GM18868 (cell line): ENCODE results near the gene TRPM3.

Experiments used
- ATAC-seq: cut with Tn5 transposase; IDR thresholded peaks from one replicate; pipeline ENCODE4 v1.9.1; 2021; ENCODE audit warnings: mild to moderate bottlenecking, moderate library complexity; ENCODE audit not compliant: unreplicated experiment

The TRPM3 gene

GRCh38 chr9:70832492-70832891, 288.9 kb downstream of the TRPM3 start:
- no peak for ATAC-seq

- ATAC-seq = no peak
Observed at GRCh38 chr9:70830618-70831017, 290.8 kb downstream of the TRPM3 start.

GRCh38 chr9:70829591-70830265, 291.7 kb downstream of the TRPM3 start:
- no peak for ATAC-seq

GRCh38 chr9:70826562-70826961, 294.9 kb downstream of the TRPM3 start:
- no peak for ATAC-seq

- ATAC-seq = no peak
Observed at GRCh38 chr9:70823284-70823683, 298.1 kb downstream of the TRPM3 start.

GRCh38 chr9:70817311-70817710, 304.1 kb downstream of the TRPM3 start:
- no peak for ATAC-seq

GRCh38 chr9:70816891-70817290, 304.5 kb downstream of the TRPM3 start:
- ATAC-seq = no peak

- no peak for ATAC-seq
Observed at GRCh38 chr9:70816316-70816715, 305.1 kb downstream of the TRPM3 start.

- no peak for ATAC-seq
Observed at GRCh38 chr9:70814597-70814996, 306.8 kb downstream of the TRPM3 start.

- ATAC-seq = no peak
Observed at GRCh38 chr9:70813141-70813540, 308.3 kb downstream of the TRPM3 start.

GRCh38 chr9:70811638-70812037, 309.8 kb downstream of the TRPM3 start:
- peak; percentile 61 for ATAC-seq

GRCh38 chr9:70806875-70807274, 314.5 kb downstream of the TRPM3 start:
- ATAC-seq = no peak

GRCh38 chr9:70805949-70806348, 315.5 kb downstream of the TRPM3 start:
- ATAC-seq = no peak

- no peak for ATAC-seq
Observed at GRCh38 chr9:70802758-70803436, 318.5 kb downstream of the TRPM3 start.

- ATAC-seq = no peak
Observed at GRCh38 chr9:70802206-70802605, 319.2 kb downstream of the TRPM3 start.

- ATAC-seq = no peak
Observed at GRCh38 chr9:70801181-70801829, 320.1 kb downstream of the TRPM3 start.

GRCh38 chr9:70798018-70798417, 323.4 kb downstream of the TRPM3 start:
- no peak for ATAC-seq

- no peak for ATAC-seq
Observed at GRCh38 chr9:70795841-70796240, 325.6 kb downstream of the TRPM3 start.

- ATAC-seq = no peak
Observed at GRCh38 chr9:70792796-70793195, 328.6 kb downstream of the TRPM3 start.

GRCh38 chr9:70791936-70792335, 329.5 kb downstream of the TRPM3 start:
- ATAC-seq = no peak

- ATAC-seq = no peak
Observed at GRCh38 chr9:70789086-70789485, 332.3 kb downstream of the TRPM3 start.

GRCh38 chr9:70784456-70784855, 337.0 kb downstream of the TRPM3 start:
- ATAC-seq = no peak
